H1 (cell line): ENCODE measurements around the gene HMGN3. TPM values are rescaled to one million over a fixed set of nuclear protein-coding genes. Genes with fewer than 3 reads are reported as not detected.

Source experiments
- CTCF ChIA-PET: fragments of 300-600 bp; sonication (Branson Sonifier 250); formaldehyde crosslinking; loops from one replicate; lab custom pipeline; 2021; ENCODE audit not compliant: partially characterized antibody; lab: Charles Lee
- POLR2A ChIA-PET: fragments of 300-600 bp; sonication (Branson Sonifier 250); formaldehyde crosslinking; loops from one replicate; lab custom pipeline; 2021; ENCODE audit warnings: inconsistent platforms; ENCODE audit not compliant: partially characterized antibody; lab: Charles Lee
- DNase-seq, 2 experiments: peaks; one replicate each; pipeline versions ENCODE4 v3.0.0 to v3.0.0-alpha.2; 2010 to 2022; ENCODE audit warnings: low spot score in 2 of 2, low read depth in 1 of 2, mixed read lengths in 1 of 2
- FAIRE-seq: peaks from 2 replicates; lab custom pipeline; 2011; peaks lifted over from hg19 to GRCh38; lab: Jason Lieb, UNC
- H2AFZ ChIP-seq: 2 replicates; pipeline ENCODE4 v1.8.1; 2012; ENCODE audit warnings: low read length, inconsistent platforms
- H2AK5ac ChIP-seq: 2 replicates; pipeline ENCODE4 v1.6.1; 2013; ENCODE audit warnings: low read depth, low read length
- H2BK120ac ChIP-seq: replicated peaks from 2 replicates; pipeline ENCODE3; 2013; ENCODE audit warnings: low read depth, low read length, inconsistent platforms
- H2BK12ac ChIP-seq: 2 replicates; pipeline ENCODE4 v1.6.1; 2013; ENCODE audit warnings: low read depth, low read length
- H2BK15ac ChIP-seq: 2 replicates; pipeline ENCODE4 v1.6.1; 2013; ENCODE audit warnings: low read length
- H2BK20ac ChIP-seq: 2 replicates; pipeline ENCODE4 v1.6.1; 2013; ENCODE audit warnings: low read length
- H2BK5ac ChIP-seq: 2 replicates; pipeline ENCODE4 v1.6.1; 2013; ENCODE audit warnings: low read depth, low read length
- H3K14ac ChIP-seq: 2 replicates; pipeline ENCODE4 v1.6.1; 2013; ENCODE audit warnings: inconsistent platforms; ENCODE audit not compliant: insufficient read length
- H3K18ac ChIP-seq: 2 replicates; pipeline ENCODE4 v1.6.1; 2013; ENCODE audit warnings: low read length; ENCODE audit errors: extremely low read depth
- H3K23ac ChIP-seq: 2 replicates; pipeline ENCODE4 v1.6.1; 2013; ENCODE audit warnings: inconsistent platforms; ENCODE audit not compliant: insufficient read length
- H3K23me2 ChIP-seq: 2 replicates; pipeline ENCODE4 v1.6.1; 2013; ENCODE audit warnings: low read depth, low read length
- H3K27ac ChIP-seq: 2 replicates; pipeline ENCODE4 v1.6.1; 2011; ENCODE audit warnings: low read depth, low read length, inconsistent platforms
- H3K27me3 ChIP-seq, 4 experiments: replicated peaks in 1 of 4; 1 replicate in 1 of 4; 2 replicates in 3 of 4; pipeline versions ENCODE4 v1.6.1 to v1.8.1; 2011 to 2013; ENCODE audit warnings: low read length in 3 of 4, mild to moderate bottlenecking in 3 of 4, inconsistent platforms in 2 of 4, mixed read lengths in 2 of 4, moderate library complexity in 1 of 4; ENCODE audit not compliant: control insufficient read depth in 3 of 4, insufficient read depth in 3 of 4; ENCODE audit errors: extremely low read depth in 1 of 4
- H3K36me3 ChIP-seq, 4 experiments: 2 replicates each; pipeline versions ENCODE4 v1.6.1 to v1.8.1; 2011 to 2013; ENCODE audit warnings: mild to moderate bottlenecking in 4 of 4, low read length in 3 of 4, moderate library complexity in 2 of 4, control low read depth in 1 of 4, inconsistent platforms in 1 of 4; ENCODE audit not compliant: insufficient read depth in 4 of 4, control insufficient read depth in 2 of 4
- H3K4ac ChIP-seq: replicated peaks from 2 replicates; pipeline ENCODE3; 2013; ENCODE audit warnings: low read length, low read depth, mixed read lengths, inconsistent platforms; ENCODE audit not compliant: insufficient read length
- H3K4me1 ChIP-seq, 4 experiments: replicated peaks in 1 of 4; 1 replicate in 1 of 4; 2 replicates in 3 of 4; pipeline versions ENCODE4 v1.6.1 to v1.8.1; 2011 to 2013; ENCODE audit warnings: low read length in 3 of 4, inconsistent platforms in 2 of 4, mixed read lengths in 1 of 4; ENCODE audit not compliant: insufficient read depth in 4 of 4, control insufficient read depth in 3 of 4
- H3K4me2 ChIP-seq, 2 experiments: 2 replicates each; pipeline versions ENCODE4 v1.6.1 to v1.8.1; 2011 to 2013; ENCODE audit warnings: low read depth in 2 of 2, low read length in 2 of 2, control low read depth in 1 of 2, inconsistent platforms in 1 of 2, mild to moderate bottlenecking in 1 of 2; ENCODE audit not compliant: insufficient read depth in 1 of 2
- H3K4me3 ChIP-seq, 4 experiments: fragments of 200-600, 300-600 bp in 1 of 4; sonication (generic), shearing (Covaris generic), sonication (Bioruptor Twin) in 1 of 4; 2 replicates each; pipeline versions ENCODE4 v1.5.1 to v1.8.1; 2011 to 2016; ENCODE audit warnings: low read length in 4 of 4, low read depth in 3 of 4, control low read depth in 2 of 4, inconsistent platforms in 2 of 4, mild to moderate bottlenecking in 2 of 4, mixed read lengths in 1 of 4, moderate library complexity in 1 of 4; ENCODE audit not compliant: insufficient read depth in 2 of 4; ENCODE audit errors: extremely low read depth in 1 of 4
- H3K56ac ChIP-seq: replicated peaks from 2 replicates; pipeline ENCODE3; 2013; ENCODE audit warnings: low read depth, mild to moderate bottlenecking, mixed read lengths, low read length, inconsistent platforms; ENCODE audit not compliant: insufficient read length
- H3K79me1 ChIP-seq: 2 replicates; pipeline ENCODE4 v1.6.1; 2013; ENCODE audit warnings: low read depth, low read length, control low read depth
- H3K79me2 ChIP-seq, 2 experiments: 2 replicates each; pipeline versions ENCODE4 v1.6.1 to v1.8.1; 2012 to 2013; ENCODE audit warnings: low read length in 2 of 2, mild to moderate bottlenecking in 2 of 2, inconsistent platforms in 1 of 2; ENCODE audit not compliant: insufficient read depth in 2 of 2, control insufficient read depth in 1 of 2
- H3K9ac ChIP-seq, 4 experiments: replicated peaks in 1 of 4; 1 replicate in 1 of 4; 2 replicates in 3 of 4; pipeline versions ENCODE4 v1.6.1 to v1.8.1; 2011 to 2013; ENCODE audit warnings: low read depth in 3 of 4, low read length in 3 of 4, control low read depth in 2 of 4, mild to moderate bottlenecking in 2 of 4, moderate library complexity in 2 of 4, inconsistent platforms in 1 of 4; ENCODE audit errors: extremely low read depth in 1 of 4
- H3K9me3 ChIP-seq, 2 experiments: 2 replicates each; pipeline versions ENCODE4 v1.6.1 to v1.8.1; 2012 to 2013; ENCODE audit warnings: mild to moderate bottlenecking in 2 of 2, moderate library complexity in 2 of 2, control low read depth in 1 of 2, inconsistent platforms in 1 of 2, low read depth in 1 of 2, low read length in 1 of 2, mixed read lengths in 1 of 2; ENCODE audit not compliant: insufficient read depth in 2 of 2
- H4K20me1 ChIP-seq, 2 experiments: replicated peaks in 1 of 2; 2 replicates each; pipeline versions ENCODE3 to v1.8.1; 2011 to 2013; ENCODE audit warnings: inconsistent platforms in 2 of 2, low read length in 2 of 2, mild to moderate bottlenecking in 1 of 2; ENCODE audit not compliant: insufficient read depth in 2 of 2, control insufficient read depth in 1 of 2
- H4K5ac ChIP-seq: 2 replicates; pipeline ENCODE4 v1.6.1; 2013; ENCODE audit warnings: low read length, low read depth, mixed read lengths, inconsistent platforms; ENCODE audit not compliant: insufficient read length
- H4K8ac ChIP-seq: 2 replicates; pipeline ENCODE4 v1.8.0; 2013; ENCODE audit warnings: mild to moderate bottlenecking, moderate library complexity, low read length, inconsistent platforms; ENCODE audit not compliant: insufficient read depth; ENCODE audit errors: extremely low read depth
- H4K91ac ChIP-seq: replicated peaks from 2 replicates; pipeline ENCODE3; 2013; ENCODE audit warnings: low read length, mixed read lengths, inconsistent platforms; ENCODE audit not compliant: insufficient read length
- JUN ChIP-seq: IDR thresholded peaks from 2 replicates; pipeline ENCODE4 v1.6.1; 2011; ENCODE audit warnings: low read depth, mild to moderate bottlenecking, improper control_type of control experiment, low read length
- MAX ChIP-seq: IDR thresholded peaks from 2 replicates; pipeline ENCODE4 v1.6.1; 2012; ENCODE audit warnings: inconsistent platforms
- PHF8 ChIP-seq: fragments of 200-600 bp; sonication (generic); conservative IDR thresholded peaks from 2 replicates; pipeline ENCODE4 v1.7.1; 2012; ENCODE audit warnings: low read depth, mild to moderate bottlenecking, inconsistent platforms, low read length, moderate library complexity
- RBBP5 ChIP-seq: IDR thresholded peaks from 2 replicates; pipeline ENCODE4 v1.7.1; 2012; ENCODE audit warnings: low read depth, mild to moderate bottlenecking, inconsistent platforms, low read length, moderate library complexity, borderline replicate concordance
- WGBS, 2 experiments: shearing (Covaris generic) in 1 of 2; methylation state at CpG; one replicate each; pipeline versions ENCODE4 v1.1.6 to v1.1.7; 2013 to 2015; ENCODE audit warnings: low lambda C conversion rate in 2 of 2, mixed read lengths in 2 of 2, inconsistent platforms in 1 of 2, low coverage in 1 of 2, missing lambda C conversion rate in 1 of 2; ENCODE audit not compliant: insufficient replicate concordance in 2 of 2, insufficient coverage in 1 of 2, insufficient read length in 1 of 2; ENCODE audit errors: extremely low coverage in 1 of 2, missing lambda C conversion rate in 1 of 2; 5-methylcytosine and 5-hydroxymethylcytosine counted together
- polyA plus RNA-seq, 7 experiments: library from polyadenylated mRNA; depleted of rRNA in 3 of 7; stranded (reverse) in 5 of 7; unstranded in 2 of 7; fragments of >200 nt in 5 of 7; fragments of 200-250 nt in 2 of 7; gene quantifications; 1 replicate in 5 of 7; 2 replicates in 1 of 7; 4 replicates in 1 of 7; pipeline versions ENCODE4 v1.2.1 to v1.2.3, GENCODE V29; 2011 to 2013; ENCODE audit warnings: missing spikeins in 2 of 7, mixed read lengths in 2 of 7
- total RNA-seq: library from RNA; stranded (reverse); fragmentation: NEBNext Ultra II Directional; extraction: Animal tissue kit (Norgen Biotek cat#: 25700); gene quantifications from 2 replicates; pipeline ENCODE4 v1.2.1, GENCODE V29; 2021

The HMGN3 gene
- total and polyA plus RNA-seq, 2 of the 8 experiments (the other 6 are each of a cell fraction or from before 2014, with no cell fraction given), result 84.4 to 167 TPM

- Histone ChIP-seq H2BK5ac (no peak overlapping the region), H2AFZ (no peak overlapping the region), H3K27me3 (no peaks in the 10 kb centered on the region), H3K36me3 (no peaks in the 10 kb centered on the region), H4K5ac (no peak overlapping the region), H4K8ac (no peak overlapping the region), H3K23ac (no peak overlapping the region), H2BK120ac (no peak overlapping the region), H3K56ac (no peak overlapping the region), H3K4ac (no peak overlapping the region), H3K79me2 (no peaks in the 10 kb centered on the region), H2BK20ac (no peak overlapping the region), H4K20me1 (no peaks in the 10 kb centered on the region)
- POLR2A ChIA-PET, result no interaction called here
- TF ChIP-seq JUN (no peak), MAX (no peak), RBBP5 (no peak), PHF8 (no peak)
- TF ChIP-seq, all 59 proteins: peak for 0
- FAIRE-seq (no peak), DNase-seq (no peak)
- no peaks in the 10 kb centered on the region for H3K79me1 ChIP-seq
- no peak overlapping the region for H3K14ac ChIP-seq
- H4K91ac ChIP-seq, result no peak overlapping the region
- H2AK5ac ChIP-seq, result no peak overlapping the region
- H3K9ac ChIP-seq, result no peak overlapping the region
- 96% methylated on average over 1 of the region's 1 CpG; no CpG with 5 or more reads in 1 of the 2 experiments for WGBS, 2 experiments
- no peak overlapping the region for H3K18ac ChIP-seq
- H2BK12ac ChIP-seq, result no peak overlapping the region
- CTCF ChIA-PET, result no interaction called here
- H3K4me2 ChIP-seq, result no peak overlapping the region
- H3K9me3 ChIP-seq, result no peaks in the 10 kb centered on the region
- H3K4me3 ChIP-seq, result no peak overlapping the region
- H3K27ac ChIP-seq, result no peak overlapping the region
- H2BK15ac ChIP-seq, result no peak overlapping the region
- no peaks in the 10 kb centered on the region for H3K23me2 ChIP-seq
- no peaks in the 10 kb centered on the region for H3K4me1 ChIP-seq
These were observed 32.6 kb upstream of the HMGN3 start for GRCh38 chr6:79267128-79267527.
